ENCODE data around the gene CAMK4. TPM values are rescaled to one million over a fixed set of nuclear protein-coding genes. Genes with fewer than 3 reads are reported as not detected.

Gene CAMK4
- total and polyA plus RNA-seq, 2 donors (not counting 3 experiments of a cell fraction or from before 2014, with no cell fraction given) = 2.2 to 5.4 TPM

DNA sequence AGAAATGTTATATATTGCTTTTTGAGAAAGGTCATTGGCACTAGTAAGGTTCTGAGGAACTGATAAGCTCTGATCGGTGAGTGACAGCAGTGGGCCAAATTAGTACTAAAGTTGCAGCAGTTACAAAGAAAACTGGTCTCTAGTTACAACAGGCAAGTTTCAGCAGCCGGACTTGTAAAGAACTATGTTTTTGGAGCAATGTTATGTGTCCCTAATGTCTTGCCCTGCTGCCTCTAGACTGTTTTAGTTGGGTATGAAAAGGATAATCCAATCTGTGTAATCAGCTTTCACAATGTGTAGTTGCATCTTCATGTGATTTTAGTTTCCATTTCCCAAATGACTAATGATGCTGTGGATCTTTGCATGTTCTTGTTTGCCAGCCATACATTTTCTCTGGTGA is 113.5 kb downstream of the CAMK4 start:
- CTCF ChIA-PET = no interaction called here
- Histone ChIP-seq H3K36me3 (ENCODE audit: control insufficient read depth in 2 of 2, extremely low read depth in 1 of 2, insufficient read depth in 2 of 2, low read length in 2 of 2) (no peaks in the 10 kb centered on the region), H3K27me3 (ENCODE audit: control insufficient read depth in 2 of 2, insufficient read depth in 2 of 2, low read length in 2 of 2) (no peaks in the 10 kb centered on the region), H3K9me3 (replicated peaks; ENCODE audit: control insufficient read depth, insufficient read depth, low read length) (no peaks in the 10 kb centered on the region), H2AFZ (ENCODE audit: low read depth, low read length) (no peak overlapping the region), H3K4me3 (replicated peaks in 1 of 3; ENCODE audit: insufficient read depth in 1 of 3, low read depth in 1 of 3, low read length in 3 of 3) (no peak overlapping the region), H3K9me1 (replicated peaks; ENCODE audit: control insufficient read depth, extremely low read depth, insufficient read depth, low read length) (no peaks in the 10 kb centered on the region), H3K79me2 (ENCODE audit: control insufficient read depth, insufficient read depth, low read length) (no peaks in the 10 kb centered on the region), H3K4me2 (ENCODE audit: insufficient read depth, low read length) (no peak overlapping the region), H4K20me1 (replicated peaks; ENCODE audit: control insufficient read depth, extremely low read depth, insufficient read depth, low read length) (no peaks in the 10 kb centered on the region), H3K27ac (ENCODE audit: insufficient read depth, low read depth, low read length) (no peak overlapping the region), H3K9ac (replicated peaks; ENCODE audit: extremely low read depth, insufficient read depth, low read length) (no peak overlapping the region), H3K4me1 (ENCODE audit: control insufficient read depth, extremely low read depth, insufficient read depth, low read length) (no peaks in the 10 kb centered on the region)
- no TSS peak for BruUV-seq (replicated peaks)
- POLR2A ChIA-PET = no interaction called here
- dilution Hi-C loops (cut with MboI; ENCODE audit: extremely low pct_ligation_motif_present, low sequenced_read_pairs) (no loop called here), intact Hi-C loops (cut with micrococcal nuclease) (no loop called here)
- no peak for TF ChIP-seq EZH2 (IDR thresholded peaks at IDR 0.05; ENCODE audit: borderline replicate concordance, low read depth, low read length, severe bottlenecking)
- TF ChIP-seq POLR2A (IDR thresholded peaks at IDR 0.05; ENCODE audit: low read depth, low read length) = no peak
- no peak for TF ChIP-seq MAX (IDR thresholded peaks at IDR 0.05; ENCODE audit: insufficient read depth, insufficient read length)
- TF ChIP-seq JUN (IDR thresholded peaks at IDR 0.05; ENCODE audit: borderline replicate concordance, insufficient read depth, insufficient read length, low read depth) = no peak
- no peak for TF ChIP-seq POLR2AphosphoS5 (IDR thresholded peaks at IDR 0.05; ENCODE audit: insufficient read depth, low read depth, low read length)
- TF ChIP-seq CTCF (IDR thresholded peaks at IDR 0.05; ENCODE audit: extremely low read depth in 1 of 2, insufficient read depth in 1 of 2, low read depth in 1 of 2, low read length in 2 of 2) = no peak
- TF ChIP-seq FOS (IDR thresholded peaks at IDR 0.05; ENCODE audit: borderline replicate concordance, insufficient read depth, low read length) = no peak
- no peak for TF ChIP-seq GATA2 (IDR thresholded peaks at IDR 0.05; ENCODE audit: insufficient read depth, insufficient read length, low read depth, low read length)
- no peak for TF ChIP-seq MYC (IDR thresholded peaks at IDR 0.05; ENCODE audit: low read depth, low read length)
- FAIRE-seq = no peak
- no peak for DNase-seq (ENCODE audit: low read depth, low spot score)
